GM10266 (cell line): Measurements from ENCODE around the gene TEAD1.
A peak's percentile ranks its signal among the peaks of the same experiment; 100 is the strongest.

Experiments
- DNase-seq: peaks from one replicate; pipeline ENCODE4 v3.0.0; 2012; ENCODE audit errors: extremely low spot score
- TF ChIP-seq, protein P1 (sequence below): IDR thresholded peaks from 2 replicates; pipeline ENCODE4 v1.5.1; 2012; ENCODE audit warnings: mild to moderate bottlenecking, low read depth; ENCODE audit not compliant: control insufficient read depth, insufficient read depth; ENCODE audit errors: missing control alignments

TEAD1 gene

DNA sequence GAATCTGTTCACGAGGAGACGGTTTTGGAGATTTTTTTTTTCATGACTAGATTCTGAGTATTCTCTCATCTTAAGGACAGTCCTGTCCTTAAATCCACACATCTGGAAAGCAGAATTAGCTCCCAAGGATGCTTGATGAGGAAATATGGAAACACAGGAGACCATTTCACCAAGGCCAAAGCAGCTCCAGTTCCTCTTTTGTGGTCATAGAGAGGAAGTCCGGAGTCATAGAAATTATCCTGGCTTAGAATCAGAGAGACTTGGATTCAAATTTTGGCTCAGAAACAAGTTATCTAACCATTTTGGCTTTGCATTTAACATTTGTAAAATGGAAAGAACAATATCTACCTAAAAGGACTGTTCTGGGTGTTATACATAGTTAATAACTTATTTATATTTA lies 7.3 kb upstream of the TEAD1 start:
- DNase-seq: no peak
- TF ChIP-seq, protein P1, sequence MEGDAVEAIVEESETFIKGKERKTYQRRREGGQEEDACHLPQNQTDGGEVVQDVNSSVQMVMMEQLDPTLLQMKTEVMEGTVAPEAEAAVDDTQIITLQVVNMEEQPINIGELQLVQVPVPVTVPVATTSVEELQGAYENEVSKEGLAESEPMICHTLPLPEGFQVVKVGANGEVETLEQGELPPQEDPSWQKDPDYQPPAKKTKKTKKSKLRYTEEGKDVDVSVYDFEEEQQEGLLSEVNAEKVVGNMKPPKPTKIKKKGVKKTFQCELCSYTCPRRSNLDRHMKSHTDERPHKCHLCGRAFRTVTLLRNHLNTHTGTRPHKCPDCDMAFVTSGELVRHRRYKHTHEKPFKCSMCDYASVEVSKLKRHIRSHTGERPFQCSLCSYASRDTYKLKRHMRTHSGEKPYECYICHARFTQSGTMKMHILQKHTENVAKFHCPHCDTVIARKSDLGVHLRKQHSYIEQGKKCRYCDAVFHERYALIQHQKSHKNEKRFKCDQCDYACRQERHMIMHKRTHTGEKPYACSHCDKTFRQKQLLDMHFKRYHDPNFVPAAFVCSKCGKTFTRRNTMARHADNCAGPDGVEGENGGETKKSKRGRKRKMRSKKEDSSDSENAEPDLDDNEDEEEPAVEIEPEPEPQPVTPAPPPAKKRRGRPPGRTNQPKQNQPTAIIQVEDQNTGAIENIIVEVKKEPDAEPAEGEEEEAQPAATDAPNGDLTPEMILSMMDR: no peak

DNA sequence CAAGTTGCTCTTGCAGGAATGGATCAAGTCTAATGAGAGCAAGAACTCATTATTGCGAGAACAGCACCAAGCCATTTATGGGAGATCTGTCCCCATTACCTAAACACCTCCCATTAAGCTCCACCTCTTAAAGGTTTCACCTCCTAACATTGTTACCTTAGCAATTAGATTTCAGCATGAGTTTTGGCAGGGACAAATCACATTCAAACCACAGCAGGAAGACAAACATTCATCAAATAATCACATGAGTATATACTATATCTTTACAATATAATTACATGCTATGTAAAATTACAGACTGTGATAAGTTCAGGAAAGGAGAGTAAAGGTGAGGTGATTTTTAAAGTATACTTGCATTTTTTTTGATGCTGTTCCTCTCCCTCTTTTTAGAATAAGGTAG lies 6.6 kb upstream of the TEAD1 start:
- no peak for DNase-seq
- TF ChIP-seq, protein P1: no peak

DNA sequence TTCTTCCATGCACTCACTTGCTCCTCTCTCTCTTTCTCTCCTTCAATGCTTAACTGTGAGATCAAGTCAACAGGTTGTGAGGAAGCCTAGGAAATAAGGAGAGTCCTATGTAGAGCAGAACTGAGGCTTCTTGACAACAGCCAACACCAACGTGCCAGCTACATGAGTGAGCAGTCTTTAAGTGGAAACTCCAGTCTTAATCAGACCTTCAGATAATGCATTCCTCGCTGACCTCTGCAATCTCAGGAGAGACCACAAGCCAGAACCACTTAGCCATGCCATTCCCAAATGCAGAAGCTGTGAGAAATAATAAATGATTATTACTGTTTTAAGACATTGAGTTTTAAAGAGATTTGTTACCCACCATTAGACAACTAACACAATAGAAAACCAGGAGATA lies 6.1 kb upstream of the TEAD1 start:
- no peak for DNase-seq
- TF ChIP-seq, protein P1: no peak

DNA sequence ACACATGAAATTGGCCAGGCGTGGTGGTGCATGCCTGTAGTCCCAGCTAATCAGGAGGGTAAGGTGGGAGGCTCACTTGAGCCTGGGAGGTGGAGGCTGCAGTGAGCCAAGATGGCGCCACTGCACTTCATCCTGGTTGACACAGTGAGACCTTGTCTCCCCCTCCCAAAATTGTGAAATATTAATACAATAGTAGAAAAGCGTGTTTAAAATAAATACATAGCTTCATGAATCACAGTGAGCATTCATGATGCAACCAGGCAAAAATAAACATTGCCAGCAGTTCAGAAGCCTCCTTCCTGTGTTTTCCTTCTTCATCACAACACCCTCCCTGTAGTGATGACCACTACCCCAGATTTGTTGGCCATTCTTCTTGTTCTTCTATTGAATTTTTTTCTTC lies 4.3 kb upstream of the TEAD1 start:
- TF ChIP-seq, protein P1: no peak
- DNase-seq: no peak

DNA sequence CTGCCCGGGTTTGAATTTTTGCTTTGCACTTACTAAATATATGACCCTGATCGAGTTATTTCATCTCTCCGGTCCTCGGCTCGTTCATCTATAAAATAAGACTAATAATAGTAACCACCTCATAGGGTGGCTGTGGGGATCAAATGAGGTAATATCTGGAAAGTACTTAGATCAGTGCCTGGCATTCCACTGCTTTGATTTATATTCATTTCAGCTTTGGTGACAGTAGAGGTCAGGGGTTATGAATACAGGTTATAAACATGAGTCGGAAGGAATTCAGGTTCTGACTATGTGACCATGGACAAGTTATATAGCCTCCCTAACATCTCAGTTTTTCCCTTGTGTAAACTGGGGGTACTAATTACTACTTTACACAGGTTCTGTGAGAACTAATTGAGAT lies 2.9 kb upstream of the TEAD1 start:
- no peak for DNase-seq
- TF ChIP-seq, protein P1: no peak

DNA sequence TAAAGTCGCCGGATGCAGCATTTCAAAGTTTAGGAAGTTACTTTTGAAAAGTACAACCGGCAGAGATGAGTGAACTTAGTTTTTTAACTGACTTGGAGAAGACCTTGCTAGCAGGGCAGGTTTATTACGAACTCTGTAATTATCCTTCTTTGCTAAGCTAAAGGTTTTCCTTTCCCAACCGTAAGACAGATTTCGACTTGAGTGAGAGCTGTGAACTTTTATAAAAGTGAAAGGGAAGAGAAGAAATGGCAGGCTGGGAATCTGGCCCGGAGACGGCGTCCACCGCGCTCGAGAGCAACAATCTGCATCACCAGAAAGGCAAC lies 659 bp upstream of the TEAD1 start:
- TF ChIP-seq, protein P1: no peak
- no peak for DNase-seq

DNA sequence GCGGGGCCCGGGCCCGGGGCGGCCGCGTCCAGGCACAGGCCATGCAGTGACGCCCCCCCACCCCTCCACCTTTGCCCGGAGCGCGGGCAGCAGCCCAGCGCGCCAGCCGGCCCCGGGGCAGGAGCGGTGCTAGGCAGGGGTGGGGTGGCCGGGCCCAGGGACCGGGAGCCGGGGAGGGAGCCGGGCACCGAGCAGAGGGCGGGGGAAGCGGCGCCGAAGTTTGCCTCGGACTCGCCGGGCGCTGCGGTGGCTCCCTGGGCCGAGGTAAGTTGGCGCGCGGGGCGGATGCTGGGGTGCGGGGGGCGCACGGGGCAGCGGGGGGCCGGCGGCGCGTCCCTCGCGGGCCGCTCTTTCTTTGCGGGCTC lies 332 bp downstream of the TEAD1 start:
- peak; percentile 55 for DNase-seq
- TF ChIP-seq, protein P1: no peak
